K562 (cell line): Measurements from ENCODE around the gene CLNK. TPM values are rescaled to one million over a fixed set of nuclear protein-coding genes. Genes with fewer than 3 reads are reported as not detected.

Experiments
- ATAC-seq: fragments of 200-7000 bp; cut with Tn5 transposase; 3 replicates; pipeline ENCODE4 v1.9.1; 2020; ENCODE audit warnings: moderate library complexity
- BruUV-seq: library from RNA; stranded (reverse); fragments of 400-500 nt; replicated peaks from 2 replicates; lab custom pipeline; 2021; lab: Mats Ljungman, UMichigan
- CTCF ChIA-PET: fragments of 300-600 bp; formaldehyde crosslinking; extraction: SDS; loops from one replicate; lab custom pipeline; 2021; ENCODE audit warnings: low intra/inter-chr PET ratio; lab: Yijun Ruan, JAX
- POLR2A ChIA-PET: fragments of 300-600, 350-650 bp; sonication (Branson Sonifier 250); formaldehyde crosslinking; extraction: SDS; loops from one replicate; lab custom pipeline; 2021; ENCODE audit warnings: antibody characterized with exemption, inconsistent platforms; lab: Yijun Ruan, JAX
- DNase-seq, 4 experiments: peaks; one replicate each; pipeline versions ENCODE4 v3.0.0 to v3.0.0-alpha.2; 2011 to 2018; ENCODE audit warnings: low spot score in 3 of 4, mixed read lengths in 3 of 4; ENCODE audit errors: extremely low read depth in 1 of 4
- FAIRE-seq: peaks from 2 replicates; lab custom pipeline; 2011; peaks lifted over from hg19 to GRCh38; lab: Jason Lieb, UNC
- H2AFZ ChIP-seq: 2 replicates; pipeline ENCODE4 v1.6.0; 2011; ENCODE audit warnings: low read depth, low read length, control low read depth, inconsistent platforms
- H3K27ac ChIP-seq: fragments of 200-600 bp; 3 replicates; pipeline ENCODE4 v1.8.0; 2011; ENCODE audit warnings: low read depth, mild to moderate bottlenecking, control low read depth, inconsistent platforms, low read length, moderate library complexity, mixed read lengths; ENCODE audit errors: extremely low read depth
- H3K27me3 ChIP-seq, 2 experiments: fragments of 300-600 bp in 1 of 2; 2 replicates in 1 of 2; 3 replicates in 1 of 2; pipeline versions ENCODE4 v1.6.0 to v1.8.0; 2011; ENCODE audit warnings: inconsistent platforms in 2 of 2, low read length in 2 of 2, mild to moderate bottlenecking in 1 of 2, mixed read lengths in 1 of 2, moderate library complexity in 1 of 2; ENCODE audit not compliant: control insufficient read depth in 2 of 2, insufficient read depth in 2 of 2
- H3K36me3 ChIP-seq: fragments of 300-600 bp; 3 replicates; pipeline ENCODE4 v1.8.0; 2011; ENCODE audit warnings: mild to moderate bottlenecking, low read length, inconsistent platforms; ENCODE audit not compliant: control insufficient read depth, insufficient read depth
- H3K4me1 ChIP-seq, 2 experiments: fragments of 200-600 bp in 1 of 2; replicated peaks in 1 of 2; 2 replicates in 1 of 2; 3 replicates in 1 of 2; pipeline versions ENCODE4 v1.5.1 to v1.8.0; 2011; ENCODE audit warnings: inconsistent platforms in 2 of 2, low read length in 2 of 2, mild to moderate bottlenecking in 1 of 2, mixed read lengths in 1 of 2, moderate library complexity in 1 of 2; ENCODE audit not compliant: control insufficient read depth in 2 of 2, insufficient read depth in 2 of 2
- H3K4me2 ChIP-seq: 2 replicates; pipeline ENCODE4 v1.6.1; 2011; ENCODE audit warnings: low read length, control low read depth, inconsistent platforms, mixed read lengths; ENCODE audit not compliant: insufficient read depth
- H3K4me3 ChIP-seq: fragments of 200-600 bp; sonication (generic), shearing (Covaris generic); 2 replicates; pipeline ENCODE4 v1.5.1; 2016; ENCODE audit warnings: control low read depth, inconsistent platforms
- H3K79me2 ChIP-seq: fragments of 200-600 bp; 3 replicates; pipeline ENCODE4 v1.8.0; 2011; ENCODE audit warnings: low read length, inconsistent platforms; ENCODE audit not compliant: control insufficient read depth, insufficient read depth
- H3K9ac ChIP-seq, 2 experiments: 2 replicates each; pipeline versions ENCODE4 v1.6.0 to v1.6.1; 2011; ENCODE audit warnings: low read depth in 2 of 2, low read length in 2 of 2, control low read depth in 1 of 2, inconsistent platforms in 1 of 2, mild to moderate bottlenecking in 1 of 2, mixed read lengths in 1 of 2; ENCODE audit not compliant: insufficient read depth in 1 of 2
- H3K9me1 ChIP-seq: one replicate; pipeline ENCODE4 v1.6.0; 2011; ENCODE audit warnings: inconsistent platforms, mild to moderate bottlenecking, low read length, moderate library complexity; ENCODE audit not compliant: control insufficient read depth, insufficient read depth
- H3K9me3 ChIP-seq: replicated peaks from 2 replicates; pipeline ENCODE4 v1.5.1; 2011; ENCODE audit warnings: low read depth, low read length, inconsistent platforms; ENCODE audit not compliant: control insufficient read depth, insufficient read depth
- H4K20me1 ChIP-seq: replicated peaks from 2 replicates; pipeline ENCODE4 v1.6.1; 2011; ENCODE audit warnings: low read length, inconsistent platforms, mixed read lengths; ENCODE audit not compliant: control insufficient read depth, insufficient read depth
- C11orf30 ChIP-seq: fragments of 450-650 bp; IDR thresholded peaks from 2 replicates; pipeline ENCODE4 v1.6.1; 2016; ENCODE audit warnings: low read depth, mild to moderate bottlenecking
- FOXA3 ChIP-seq, 2 experiments: fragments of 450-650 bp in 1 of 2; sonication (generic) in 1 of 2; formaldehyde crosslinking; IDR thresholded peaks in 1 of 2; conservative IDR thresholded peaks in 1 of 2; 2 replicates each; pipeline versions ENCODE4 v1.4.0 to v1.8.0; 2020 to 2022; ENCODE audit warnings: mild to moderate bottlenecking in 2 of 2, missing genetic modification reagents in 1 of 2
- MYBL2 ChIP-seq, 2 experiments: fragments of 450-650 bp in 1 of 2; sonication (generic) in 1 of 2; formaldehyde crosslinking in 1 of 2; IDR thresholded peaks; 2 replicates each; pipeline versions ENCODE4 v1.6.1 to v1.8.1; 2017 to 2022; ENCODE audit warnings: borderline replicate concordance in 1 of 2, inconsistent platforms in 1 of 2, low read depth in 1 of 2, mild to moderate bottlenecking in 1 of 2, missing genetic modification reagents in 1 of 2, moderate library complexity in 1 of 2
- NCOA6 ChIP-seq: fragments of 450-650 bp; IDR thresholded peaks from 2 replicates; pipeline ENCODE4 v1.6.1; 2017; ENCODE audit warnings: mild to moderate bottlenecking
- NONO ChIP-seq, 2 experiments: fragments of 200-400 bp in 1 of 2; fragments of 450-650 bp in 1 of 2; formaldehyde crosslinking in 1 of 2; IDR thresholded peaks; 2 replicates each; pipeline ENCODE4 v1.6.1; 2017; ENCODE audit warnings: low read depth in 2 of 2, mild to moderate bottlenecking in 2 of 2, moderate library complexity in 2 of 2, low read length in 1 of 2
- SREBF2 ChIP-seq: sonication (generic); formaldehyde crosslinking; IDR thresholded peaks from 2 replicates; pipeline ENCODE4 v1.4.0; 2020; ENCODE audit warnings: mild to moderate bottlenecking, missing genetic modification reagents
- SRSF7 ChIP-seq: fragments of 200-400 bp; formaldehyde crosslinking; optimal IDR thresholded peaks from 2 replicates; pipeline ENCODE3; 2017; ENCODE audit warnings: mild to moderate bottlenecking, low read depth, low read length
- TCF15 ChIP-seq: fragments of 250-450 bp; sonication (Bioruptor Pico); IDR thresholded peaks from 2 replicates; pipeline ENCODE4 v1.8.0; 2022; ENCODE audit warnings: moderate library complexity, mild to moderate bottlenecking, inconsistent platforms
- ZNF384 ChIP-seq: IDR thresholded peaks from 2 replicates; pipeline ENCODE4 v1.6.1; 2012; ENCODE audit warnings: low read depth, low read length, improper control_type of control experiment
- ZNF436 ChIP-seq: fragments of 250-450, 450-650 bp; sonication (Bioruptor Pico); formaldehyde crosslinking; IDR thresholded peaks from 2 replicates; pipeline ENCODE4 v1.7.0; 2020; ENCODE audit warnings: mild to moderate bottlenecking
- WGBS: fragments of 100-300 bp; shearing (Covaris generic); methylation state at CpG from one replicate; pipeline ENCODE4 v1.1.6; 2016; ENCODE audit warnings: low coverage, mixed read lengths; ENCODE audit not compliant: insufficient coverage; ENCODE audit errors: missing lambda C conversion rate; 5-methylcytosine and 5-hydroxymethylcytosine counted together
- in situ Hi-C: fragments of 300-500 bp; cut with MboI; formaldehyde crosslinking; loops from 4 replicates; pipeline ENCODE4 v1.15.0; 2018; ENCODE audit warnings: inconsistent platforms, mixed read lengths
- intact Hi-C: fragments of 100-400 bp; cut with micrococcal nuclease; formaldehyde crosslinking; loops from 2 replicates; pipeline ENCODE4 v1.14.2; 2022
- polyA plus RNA-seq, 8 experiments: library from polyadenylated mRNA; depleted of rRNA in 4 of 8; stranded (reverse) in 5 of 8; unstranded in 3 of 8; fragments of >200 nt; fragmentation: Nextera tagmentation in 2 of 8; fragmentation: Illumina TruSeq in 1 of 8; extraction: Ambion mirVana in 2 of 8; extraction: Trizol in 1 of 8; gene quantifications; 2 replicates each; pipeline versions ENCODE4 v1.2.1 to v1.2.3, GENCODE V29; 2011 to 2014; ENCODE audit warnings: inconsistent platforms in 1 of 8, missing spikeins in 1 of 8
- total RNA-seq, 7 experiments: library from RNA; depleted of rRNA in 6 of 7; stranded (reverse); fragments of >200 nt in 6 of 7; fragmentation: Illumina TruSeq in 2 of 7; extraction: Trizol in 2 of 7; gene quantifications; 2 replicates each; pipeline versions ENCODE4 v1.2.1 to v1.2.3, GENCODE V29; 2011 to 2021; ENCODE audit warnings: low replicate concordance in 1 of 7
- TF ChIP-seq, protein P1 (sequence below): sonication (generic); formaldehyde crosslinking; IDR thresholded peaks from 2 replicates; pipeline ENCODE4 v1.8.1; 2023; ENCODE audit warnings: missing genetic modification reagents, mild to moderate bottlenecking, borderline replicate concordance

CLNK gene
- total and polyA plus RNA-seq, 9 of the 15 experiments (the other 6 are each of a cell fraction or from before 2014, with no cell fraction given): not detected

DNA sequence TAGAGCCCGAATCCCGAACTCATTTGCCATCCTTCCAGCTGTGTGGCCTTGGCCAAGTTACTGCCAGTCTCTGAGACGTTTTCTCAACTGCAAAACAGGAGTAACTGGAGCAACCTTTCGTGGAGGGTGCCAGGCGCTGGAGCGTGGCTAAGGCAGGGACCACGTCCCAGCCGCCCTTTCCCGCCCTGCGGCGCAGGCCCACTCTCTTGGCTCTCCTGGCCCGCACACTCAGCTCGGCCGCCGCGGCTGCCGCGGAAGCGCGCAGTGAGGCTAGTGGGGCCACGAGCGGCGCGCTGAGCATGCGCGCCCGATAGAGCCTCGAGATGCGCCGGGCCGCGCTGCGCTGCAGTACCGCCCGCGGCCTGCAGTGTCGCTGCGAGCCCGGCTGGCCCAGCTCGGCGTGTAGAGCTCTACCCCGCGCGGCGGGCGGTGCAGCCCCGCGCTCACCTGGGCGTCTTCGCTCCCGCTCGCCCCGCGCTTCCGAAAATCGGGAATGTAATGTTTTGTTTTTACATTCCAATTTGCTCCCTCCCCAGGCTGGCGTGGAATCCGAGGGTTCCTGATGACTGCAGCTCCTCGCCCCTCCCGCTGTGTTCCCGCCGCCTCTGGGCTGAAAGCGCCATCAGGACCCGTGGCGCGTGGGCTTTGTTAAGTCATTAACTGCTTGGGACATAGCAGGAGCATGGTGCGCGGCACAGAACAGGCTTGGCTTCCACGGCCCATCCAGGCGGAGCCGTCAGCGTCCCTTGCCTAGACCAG is 223.3 kb downstream of the CLNK start (continued):
- TF ChIP-seq SREBF2: no peak
- TF ChIP-seq FOXA3 (CRISPR knock-in tag; conservative IDR thresholded peaks at IDR 0.05 in 1 of 2, IDR thresholded peaks at IDR 0.05 in 1 of 2): peak in 1 of 2 experiments; percentile 84; a peak in 1 of 4 replicates
- no peak for TF ChIP-seq MYBL2 (IDR thresholded peaks at IDR 0.05; ENCODE audit: low read depth)
- no peak for TF ChIP-seq MYBL2 (CRISPR knock-in tag; IDR thresholded peaks at IDR 0.05; ENCODE audit: borderline replicate concordance)

GRCh38 chr4:10460313-10461047 is 224.1 kb downstream of the CLNK start:
- intact Hi-C loops: loop anchor here (5.0 kb wide), 1 partner anchor 67 kb away; no protein-coding TSS in a partner anchor
- 0 out of 2 replicates have a peak, but pooled peaks have one; percentile 40 for TF ChIP-seq TCF15 (CRISPR knock-in tag)
- no peak for TF ChIP-seq NCOA6
- no peak for TF ChIP-seq SRSF7
- peak; percentile 61 for TF ChIP-seq C11orf30
- no peak for TF ChIP-seq ZNF436 (CRISPR knock-in tag)
- no peak for TF ChIP-seq NONO (IDR thresholded peaks at IDR 0.05; ENCODE audit: low read depth in 2 of 2, low read length in 1 of 2)
- TF ChIP-seq, protein P1, sequence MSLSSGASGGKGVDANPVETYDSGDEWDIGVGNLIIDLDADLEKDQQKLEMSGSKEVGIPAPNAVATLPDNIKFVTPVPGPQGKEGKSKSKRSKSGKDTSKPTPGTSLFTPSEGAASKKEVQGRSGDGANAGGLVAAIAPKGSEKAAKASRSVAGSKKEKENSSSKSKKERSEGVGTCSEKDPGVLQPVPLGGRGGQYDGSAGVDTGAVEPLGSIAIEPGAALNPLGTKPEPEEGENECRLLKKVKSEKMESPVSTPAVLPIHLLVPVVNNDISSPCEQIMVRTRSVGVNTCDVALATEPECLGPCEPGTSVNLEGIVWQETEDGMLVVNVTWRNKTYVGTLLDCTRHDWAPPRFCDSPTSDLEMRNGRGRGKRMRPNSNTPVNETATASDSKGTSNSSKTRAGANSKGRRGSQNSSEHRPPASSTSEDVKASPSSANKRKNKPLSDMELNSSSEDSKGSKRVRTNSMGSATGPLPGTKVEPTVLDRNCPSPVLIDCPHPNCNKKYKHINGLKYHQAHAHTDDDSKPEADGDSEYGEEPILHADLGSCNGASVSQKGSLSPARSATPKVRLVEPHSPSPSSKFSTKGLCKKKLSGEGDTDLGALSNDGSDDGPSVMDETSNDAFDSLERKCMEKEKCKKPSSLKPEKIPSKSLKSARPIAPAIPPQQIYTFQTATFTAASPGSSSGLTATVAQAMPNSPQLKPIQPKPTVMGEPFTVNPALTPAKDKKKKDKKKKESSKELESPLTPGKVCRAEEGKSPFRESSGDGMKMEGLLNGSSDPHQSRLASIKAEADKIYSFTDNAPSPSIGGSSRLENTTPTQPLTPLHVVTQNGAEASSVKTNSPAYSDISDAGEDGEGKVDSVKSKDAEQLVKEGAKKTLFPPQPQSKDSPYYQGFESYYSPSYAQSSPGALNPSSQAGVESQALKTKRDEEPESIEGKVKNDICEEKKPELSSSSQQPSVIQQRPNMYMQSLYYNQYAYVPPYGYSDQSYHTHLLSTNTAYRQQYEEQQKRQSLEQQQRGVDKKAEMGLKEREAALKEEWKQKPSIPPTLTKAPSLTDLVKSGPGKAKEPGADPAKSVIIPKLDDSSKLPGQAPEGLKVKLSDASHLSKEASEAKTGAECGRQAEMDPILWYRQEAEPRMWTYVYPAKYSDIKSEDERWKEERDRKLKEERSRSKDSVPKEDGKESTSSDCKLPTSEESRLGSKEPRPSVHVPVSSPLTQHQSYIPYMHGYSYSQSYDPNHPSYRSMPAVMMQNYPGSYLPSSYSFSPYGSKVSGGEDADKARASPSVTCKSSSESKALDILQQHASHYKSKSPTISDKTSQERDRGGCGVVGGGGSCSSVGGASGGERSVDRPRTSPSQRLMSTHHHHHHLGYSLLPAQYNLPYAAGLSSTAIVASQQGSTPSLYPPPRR: no peak
- 0 out of 2 replicates have a peak, but pooled peaks have one; percentile 25 for TF ChIP-seq ZNF384

More at GRCh38 chr4:10460313-10461047, 224.1 kb downstream of the CLNK start:
- Histone ChIP-seq H3K4me1 (peaks cover 9 to 30% of the 10 kb centered on the region in 2 experiments; a peak in 4 of 5 replicates), H3K4me3 (peak overlapping the region; percentile 52), H3K27me3 (no peaks in the 10 kb centered on the region), H3K9me1 (no peaks in the 10 kb centered on the region), H3K27ac (peak overlapping the region; percentile 86), H4K20me1 (no peaks in the 10 kb centered on the region), H2AFZ (peak overlapping the region; percentile 72), H3K36me3 (peaks cover 15% of the 10 kb centered on the region; the same call in 1 of the 3 replicates), H3K79me2 (peaks cover 56% of the 10 kb centered on the region), H3K4me2 (peak overlapping the region; percentile 93), H3K9me3 (no peaks in the 10 kb centered on the region; the same call in 1 of the 2 replicates), H3K9ac (peak overlapping the region; percentile 60 to 92; a peak in 3 of 4 replicates)
- ChIA-PET CTCF (interaction anchor here (0.7 kb wide), 1 partner anchor 78 kb away, joined by 3 read pairs; no protein-coding TSS in a partner anchor), POLR2A (interaction anchor here (0.6 to 2.2 kb wide), 10 partner anchors 9 to 344 kb away, joined by 3 to 12 read pairs (median 3); partner anchors contain the start of gene WDR1)
- BruUV-seq: TSS peak; percentile 39
- 10% methylated on average over 10 of the region's 11 CpGs for WGBS
- in situ Hi-C loops: loop anchor here (10.0 kb wide), 1 partner anchor 64 kb away; no protein-coding TSS in a partner anchor
- DNase-seq (peak in 2 of 4 experiments; percentile 30 to 43), FAIRE-seq (no peak), ATAC-seq (no peak)
